IMR-90 (cell line): ENCODE measurements around the gene RTP5. TPM values are rescaled to one million over a fixed set of nuclear protein-coding genes. Genes with fewer than 3 reads are reported as not detected.

ENCODE experiments used
- ATAC-seq: fragments of 200-7000 bp; cut with Tn5 transposase; 2 replicates; pipeline ENCODE4 v1.9.1; 2020; ENCODE audit warnings: low read depth, mild to moderate bottlenecking, moderate library complexity
- BruUV-seq: library from RNA; stranded (reverse); fragments of 400-500 nt; replicated peaks from 2 replicates; lab custom pipeline; 2021; lab: Mats Ljungman, UMichigan
- CTCF ChIA-PET: fragments of 300-600 bp; formaldehyde crosslinking; extraction: SDS; loops from one replicate; lab custom pipeline; 2021; ENCODE audit warnings: antibody characterized with exemption; lab: Yijun Ruan, JAX
- POLR2A ChIA-PET: fragments of 300-600 bp; sonication (Branson Sonifier 250); formaldehyde crosslinking; loops from one replicate; lab custom pipeline; 2022; ENCODE audit warnings: antibody characterized with exemption; ENCODE audit not compliant: unreplicated experiment; lab: Charles Lee
- DNase-seq: peaks from one replicate; pipeline ENCODE4 v3.0.0; 2013
- H2AFZ ChIP-seq: replicated peaks from 2 replicates; pipeline ENCODE3; 2013; ENCODE audit warnings: low read length, mild to moderate bottlenecking; ENCODE audit not compliant: poor library complexity
- H2AK5ac ChIP-seq: 2 replicates; pipeline ENCODE4 v1.6.1; 2013; ENCODE audit warnings: low read depth, low read length, inconsistent platforms
- H2AK9ac ChIP-seq: replicated peaks from 2 replicates; pipeline ENCODE3; 2013; ENCODE audit warnings: mild to moderate bottlenecking, low read depth, low read length, moderate library complexity; ENCODE audit not compliant: poor library complexity
- H2BK120ac ChIP-seq: 2 replicates; pipeline ENCODE4 v1.6.1; 2013; ENCODE audit warnings: low read depth, low read length, inconsistent platforms
- H2BK15ac ChIP-seq: 3 replicates; pipeline ENCODE4 v1.6.1; 2013; ENCODE audit warnings: low read depth, low read length, inconsistent platforms
- H2BK20ac ChIP-seq: 2 replicates; pipeline ENCODE4 v1.6.1; 2013; ENCODE audit warnings: low read depth, mild to moderate bottlenecking, inconsistent platforms, low read length, moderate library complexity
- H2BK5ac ChIP-seq: 2 replicates; pipeline ENCODE4 v1.6.1; 2013; ENCODE audit warnings: mild to moderate bottlenecking, low read depth, low read length, inconsistent platforms; ENCODE audit not compliant: poor library complexity, severe bottlenecking
- H3K14ac ChIP-seq: replicated peaks from 2 replicates; pipeline ENCODE4 v1.6.1; 2013; ENCODE audit warnings: low read depth, low read length, inconsistent platforms
- H3K18ac ChIP-seq: 2 replicates; pipeline ENCODE4 v1.6.1; 2013; ENCODE audit warnings: low read depth, low read length, control low read depth
- H3K23ac ChIP-seq: 2 replicates; pipeline ENCODE4 v1.6.1; 2013; ENCODE audit warnings: low read depth, low read length, inconsistent platforms
- H3K27ac ChIP-seq: 2 replicates; pipeline ENCODE4 v1.5.1; 2013; ENCODE audit warnings: mild to moderate bottlenecking, control low read depth, low read length; ENCODE audit not compliant: insufficient read depth
- H3K27me3 ChIP-seq: 2 replicates; pipeline ENCODE4 v1.6.1; 2013; ENCODE audit warnings: low read length; ENCODE audit not compliant: control insufficient read depth, insufficient read depth
- H3K36me3 ChIP-seq: 2 replicates; pipeline ENCODE4 v1.6.1; 2013; ENCODE audit warnings: low read length, mixed read lengths; ENCODE audit not compliant: control insufficient read depth, insufficient read depth
- H3K4ac ChIP-seq: 2 replicates; pipeline ENCODE4 v1.6.1; 2013; ENCODE audit warnings: low read depth, low read length, inconsistent platforms
- H3K4me1 ChIP-seq: 2 replicates; pipeline ENCODE4 v1.6.1; 2013; ENCODE audit warnings: low read length, mixed read lengths; ENCODE audit not compliant: control insufficient read depth, insufficient read depth
- H3K4me2 ChIP-seq: 2 replicates; pipeline ENCODE4 v1.6.1; 2013; ENCODE audit warnings: low read depth, mild to moderate bottlenecking, control low read depth, low read length, moderate library complexity
- H3K4me3 ChIP-seq: 2 replicates; pipeline ENCODE4 v1.5.1; 2013; ENCODE audit warnings: low read depth, mild to moderate bottlenecking, control low read depth, low read length, moderate library complexity; ENCODE audit not compliant: insufficient read depth
- H3K56ac ChIP-seq: 2 replicates; pipeline ENCODE4 v1.6.1; 2013; ENCODE audit warnings: low read length, inconsistent platforms; ENCODE audit not compliant: insufficient read depth; ENCODE audit errors: extremely low read depth
- H3K79me1 ChIP-seq, 2 experiments: 2 replicates each; pipeline ENCODE4 v1.6.1; 2013; ENCODE audit warnings: low read length in 2 of 2, inconsistent platforms in 1 of 2, low read depth in 1 of 2
- H3K9ac ChIP-seq: 2 replicates; pipeline ENCODE4 v1.6.1; 2013; ENCODE audit warnings: low read depth, low read length, control low read depth
- H3K9me1 ChIP-seq: 2 replicates; pipeline ENCODE4 v1.6.1; 2013; ENCODE audit warnings: low read length, inconsistent platforms; ENCODE audit not compliant: insufficient read depth
- H3K9me3 ChIP-seq: 2 replicates; pipeline ENCODE4 v1.6.1; 2013; ENCODE audit warnings: low read length; ENCODE audit not compliant: control insufficient read depth, insufficient read depth
- H4K20me1 ChIP-seq: 2 replicates; pipeline ENCODE4 v1.6.1; 2013; ENCODE audit warnings: low read length, inconsistent platforms; ENCODE audit not compliant: insufficient read depth
- H4K5ac ChIP-seq: 2 replicates; pipeline ENCODE4 v1.6.1; 2013; ENCODE audit warnings: mild to moderate bottlenecking, low read depth, low read length, control low read depth
- H4K8ac ChIP-seq, 2 experiments: 2 replicates each; pipeline ENCODE4 v1.6.1; 2013; ENCODE audit warnings: low read depth in 2 of 2, low read length in 2 of 2, control low read depth in 1 of 2, inconsistent platforms in 1 of 2
- H4K91ac ChIP-seq: 2 replicates; pipeline ENCODE4 v1.6.1; 2013; ENCODE audit warnings: low read depth, low read length, inconsistent platforms; ENCODE audit not compliant: insufficient read depth
- CEBPB ChIP-seq: IDR thresholded peaks from 2 replicates; pipeline ENCODE4 v1.6.1; 2012; ENCODE audit warnings: low read depth, low read length, improper control_type of control experiment
- CTCF ChIP-seq: conservative IDR thresholded peaks from 2 replicates; pipeline ENCODE4 v1.5.1; 2012; ENCODE audit warnings: mild to moderate bottlenecking, low read depth, low read length, improper control_type of control experiment
- ELK1 ChIP-seq: fragments of 150-350 bp; IDR thresholded peaks from 2 replicates; pipeline ENCODE4 v1.6.1; 2016; ENCODE audit warnings: low read depth, mild to moderate bottlenecking, low read length, moderate library complexity, borderline replicate concordance
- POLR2A ChIP-seq: IDR thresholded peaks from 2 replicates; pipeline ENCODE4 v1.6.1; 2012; ENCODE audit warnings: mild to moderate bottlenecking, low read depth, low read length
- RAD21 ChIP-seq: IDR thresholded peaks from 2 replicates; pipeline ENCODE4 v1.6.1; 2012; ENCODE audit warnings: low read length, improper control_type of control experiment
- RCOR1 ChIP-seq: IDR thresholded peaks from 2 replicates; pipeline ENCODE4 v1.6.1; 2012; ENCODE audit warnings: mild to moderate bottlenecking, low read length, improper control_type of control experiment; ENCODE audit not compliant: insufficient replicate concordance
- WGBS, 2 experiments: methylation state at CpG; one replicate each; pipeline versions ENCODE4 v1.1.5 to v1.1.7; 2013; ENCODE audit warnings: missing lambda C conversion rate in 2 of 2; ENCODE audit not compliant: insufficient read length in 1 of 2; ENCODE audit errors: extremely low coverage in 2 of 2; 5-methylcytosine and 5-hydroxymethylcytosine counted together
- dilution Hi-C: fragments of 300-500 bp; cut with HindIII; formaldehyde crosslinking; loops from one replicate; pipeline ENCODE4 v1.14.3; 2018; ENCODE audit warnings: low sequenced_read_pairs; ENCODE audit not compliant: unreplicated experiment
- in situ Hi-C: fragments of 300-500 bp; cut with MboI; formaldehyde crosslinking; loops from 3 replicates; pipeline ENCODE4 v1.14.3; 2019; ENCODE audit warnings: low sequenced_read_pairs, inconsistent platforms, mixed read lengths
- intact Hi-C: fragments of 100-400 bp; cut with micrococcal nuclease; formaldehyde crosslinking; loops from 2 replicates; pipeline ENCODE4 v1.10.0; 2022
- polyA plus RNA-seq, 3 experiments: library from polyadenylated mRNA; depleted of rRNA; stranded (reverse); fragments of >200 nt; gene quantifications; 2 replicates each; pipeline ENCODE4 v1.2.3, GENCODE V29; 2012; ENCODE audit warnings: low replicate concordance in 1 of 3
- total RNA-seq: library from RNA; depleted of rRNA; stranded (reverse); fragments of >200 nt; gene quantifications from 2 replicates; pipeline ENCODE4 v1.2.3, GENCODE V29; 2012

Gene RTP5
- total and polyA plus RNA-seq, 2 of the 4 experiments (the other 2 are of a cell fraction): not detected

GRCh38 chr2:241821460-241822263 is 47.9 kb upstream of the RTP5 start (continued):
- TF ChIP-seq POLR2A: no peak

- H3K4me1 ChIP-seq: no peaks in the 10 kb centered on the region
- H4K91ac ChIP-seq: no peak overlapping the region
- H2AK5ac ChIP-seq: no peak overlapping the region
- no peak overlapping the region for H3K56ac ChIP-seq
- H3K27ac ChIP-seq: no peak overlapping the region
- no peak overlapping the region for H4K8ac ChIP-seq
- WGBS, 2 experiments: 67% methylated on average over 9 of the region's 14 CpGs; no CpG with 5 or more reads in 1 of the 2 experiments
- H2BK5ac ChIP-seq: no peak overlapping the region
- DNase-seq: no peak
- no peaks in the 10 kb centered on the region for H4K20me1 ChIP-seq
- no peak overlapping the region for H3K9ac ChIP-seq
- H3K9me1 ChIP-seq: no peaks in the 10 kb centered on the region
- no peak overlapping the region for H2BK15ac ChIP-seq
- H3K36me3 ChIP-seq: no peaks in the 10 kb centered on the region
- no peak for ATAC-seq
- no TSS peak for BruUV-seq
- H3K4me3 ChIP-seq: no peak overlapping the region
- H2AK9ac ChIP-seq: no peak overlapping the region
- POLR2A ChIA-PET: no interaction called here
- no peak overlapping the region for H2AFZ ChIP-seq
- H3K4ac ChIP-seq: no peak overlapping the region
- in situ Hi-C loops (no loop called here), intact Hi-C loops (no loop called here), dilution Hi-C loops (no loop called here)
- no peak overlapping the region for H2BK120ac ChIP-seq
- CTCF ChIA-PET: no interaction called here
- H3K9me3 ChIP-seq: peaks cover 10% of the 10 kb centered on the region
- no peak overlapping the region for H2BK20ac ChIP-seq
- H3K23ac ChIP-seq: no peak overlapping the region
- no peak overlapping the region for H4K5ac ChIP-seq
- no peak overlapping the region for H3K4me2 ChIP-seq
- H3K79me1 ChIP-seq: no peaks in the 10 kb centered on the region
- no peak overlapping the region for H3K18ac ChIP-seq
- no peak for TF ChIP-seq ELK1
- no peak for TF ChIP-seq CEBPB
- TF ChIP-seq POLR2A: no peak
- TF ChIP-seq RAD21: no peak
- no peak for TF ChIP-seq RCOR1
- no peak for TF ChIP-seq CTCF
- peaks cover 10% of the 10 kb centered on the region; the same call in 1 of the 2 replicates for H3K27me3 ChIP-seq
- H3K14ac ChIP-seq: no peak overlapping the region
Observed at GRCh38 chr2:241822264-241822623, 47.3 kb upstream of the RTP5 start.
